Kidney epithelial cell (primary cell): ENCODE results near the gene PLA2G1B. TPM values are rescaled to one million over a fixed set of nuclear protein-coding genes. Genes with fewer than 3 reads are reported as not detected.

Experiments used
- DNase-seq: peaks from one replicate; pipeline ENCODE4 v3.0.0-alpha.2; 2010; ENCODE audit warnings: low read depth
- H3K27me3 ChIP-seq: 2 replicates; pipeline ENCODE4 v1.6.0; 2011; ENCODE audit warnings: low read length; ENCODE audit not compliant: control insufficient read depth, insufficient read depth
- H3K36me3 ChIP-seq: 2 replicates; pipeline ENCODE4 v1.5.1; 2011; ENCODE audit warnings: low read length; ENCODE audit not compliant: control insufficient read depth, insufficient read depth
- H3K4me3 ChIP-seq: 2 replicates; pipeline ENCODE4 v1.5.1; 2011; ENCODE audit warnings: low read depth, mild to moderate bottlenecking, control low read depth, low read length
- CTCF ChIP-seq: IDR thresholded peaks from 2 replicates; pipeline ENCODE4 v1.5.1; 2011; ENCODE audit warnings: mild to moderate bottlenecking, moderate library complexity, low read length, control low read depth, inconsistent platforms; ENCODE audit not compliant: insufficient read depth, poor library complexity, severe bottlenecking
- total RNA-seq: library from RNA; depleted of rRNA; stranded (reverse); fragments of >200 nt; gene quantifications from 2 replicates; pipeline ENCODE4 v1.2.3, GENCODE V29; 2015

The PLA2G1B gene
- total RNA-seq, 1 donor from 2014 or later: not detected

GRCh38 chr12:120367233-120367923, 39.8 kb upstream of the PLA2G1B start:
- peak overlapping the region; percentile 69 for H3K4me3 ChIP-seq
- peak; percentile 77 for TF ChIP-seq CTCF
- peaks cover 23% of the 10 kb centered on the region for H3K27me3 ChIP-seq
- H3K36me3 ChIP-seq: no peaks in the 10 kb centered on the region
- DNase-seq: no peak

DNA sequence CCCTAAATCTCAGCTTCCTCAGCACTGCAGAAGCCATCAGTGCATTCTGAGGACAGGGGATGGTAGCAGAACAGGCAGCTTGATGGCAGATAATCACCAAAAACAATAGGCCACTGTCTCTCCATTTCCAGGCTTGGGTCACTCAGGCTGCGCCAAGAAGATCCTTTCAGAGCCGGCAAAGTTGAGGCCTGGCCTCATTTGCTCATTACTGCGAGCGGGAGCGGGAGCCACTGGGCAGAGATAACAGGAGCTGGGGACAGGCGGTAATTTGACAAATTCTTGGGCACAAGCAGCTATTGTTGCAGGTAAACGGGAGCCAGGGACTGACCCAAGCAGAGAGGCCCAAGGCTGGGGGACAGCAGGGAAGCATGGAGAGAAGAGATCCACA, 39.3 kb upstream of the PLA2G1B start:
- TF ChIP-seq CTCF: no peak
- Histone ChIP-seq H3K4me3 (no peak overlapping the region), H3K36me3 (no peaks in the 10 kb centered on the region), H3K27me3 (peaks cover 23% of the 10 kb centered on the region)
- DNase-seq: no peak

GRCh38 chr12:120366341-120366705, 38.7 kb upstream of the PLA2G1B start:
- no peak overlapping the region for H3K4me3 ChIP-seq
- DNase-seq: no peak
- TF ChIP-seq CTCF: no peak
- H3K27me3 ChIP-seq: peaks cover 22% of the 10 kb centered on the region
- no peaks in the 10 kb centered on the region for H3K36me3 ChIP-seq

GRCh38 chr12:120365675-120366340, 38.2 kb upstream of the PLA2G1B start:
- no peak for TF ChIP-seq CTCF
- Histone ChIP-seq H3K4me3 (no peak overlapping the region), H3K27me3 (peaks cover 17% of the 10 kb centered on the region)

GRCh38 chr12:120364487-120364886, 36.9 kb upstream of the PLA2G1B start:
- no peaks in the 10 kb centered on the region for H3K36me3 ChIP-seq
- no peak for DNase-seq
- H3K4me3 ChIP-seq: no peak overlapping the region
- no peak for TF ChIP-seq CTCF
- peaks cover 4% of the 10 kb centered on the region for H3K27me3 ChIP-seq

More at GRCh38 chr12:120365675-120366340, 38.2 kb upstream of the PLA2G1B start:
- DNase-seq: no peak
- H3K36me3 ChIP-seq: no peaks in the 10 kb centered on the region

- peaks cover 2% of the 10 kb centered on the region for H3K27me3 ChIP-seq
- H3K36me3 ChIP-seq: no peaks in the 10 kb centered on the region
- no peak overlapping the region for H3K4me3 ChIP-seq
- TF ChIP-seq CTCF: no peak
- DNase-seq: no peak
Observed at GRCh38 chr12:120363274-120363855, 35.8 kb upstream of the PLA2G1B start.
